HepG2 (cell line): ENCODE measurements around the gene ZNF19. TPM values are rescaled to one million over a fixed set of nuclear protein-coding genes. Genes with fewer than 3 reads are reported as not detected.

Experiments used
- ATAC-seq: fragments of 200-7000 bp; cut with Tn5 transposase; 3 replicates; pipeline ENCODE4 v1.9.1; 2020; ENCODE audit warnings: mild to moderate bottlenecking, moderate library complexity
- BruUV-seq: library from RNA; stranded (reverse); fragments of 400-500 nt; replicated peaks from 2 replicates; lab custom pipeline; 2021; lab: Mats Ljungman, UMichigan
- CTCF ChIA-PET: fragments of 300-600 bp; formaldehyde crosslinking; extraction: SDS; loops from one replicate; lab custom pipeline; 2021; ENCODE audit warnings: low total read pairs, inconsistent platforms, low intra/inter-chr PET ratio; lab: Yijun Ruan, JAX
- POLR2A ChIA-PET: fragments of 350-600 bp; sonication (Branson Sonifier 250); formaldehyde crosslinking; loops from one replicate; lab custom pipeline; 2020; ENCODE audit warnings: antibody characterized with exemption, inconsistent platforms; lab: Yijun Ruan, JAX
- DNase-seq: peaks from one replicate; pipeline ENCODE4 v3.0.0-alpha.2; 2015; ENCODE audit warnings: low spot score
- FAIRE-seq: peaks from 3 replicates; lab custom pipeline; 2011; peaks lifted over from hg19 to GRCh38; lab: Jason Lieb, UNC
- H2AFZ ChIP-seq: one replicate; pipeline ENCODE4 v1.6.1; 2011; ENCODE audit warnings: low read length, inconsistent platforms
- H3K27ac ChIP-seq: fragments of 300-600 bp; 3 replicates; pipeline ENCODE4 v1.8.0; 2011; ENCODE audit warnings: mixed run types, mild to moderate bottlenecking, mixed read lengths, low read length, inconsistent platforms; ENCODE audit not compliant: insufficient read depth; ENCODE audit errors: extremely low read length
- H3K27me3 ChIP-seq, 2 experiments: fragments of 200-600 bp in 1 of 2; 2 replicates in 1 of 2; 3 replicates in 1 of 2; pipeline versions ENCODE4 v1.6.0 to v1.8.0; 2011; ENCODE audit warnings: low read length in 2 of 2, mild to moderate bottlenecking in 2 of 2, moderate library complexity in 2 of 2, inconsistent platforms in 1 of 2; ENCODE audit not compliant: insufficient read depth in 2 of 2, control insufficient read depth in 1 of 2
- H3K36me3 ChIP-seq, 2 experiments: fragments of 200-600 bp in 1 of 2; replicated peaks in 1 of 2; 2 replicates in 1 of 2; 3 replicates in 1 of 2; pipeline versions ENCODE4 v1.5.1 to v1.8.0; 2011; ENCODE audit warnings: low read length in 2 of 2, inconsistent platforms in 1 of 2; ENCODE audit not compliant: insufficient read depth in 2 of 2, control insufficient read depth in 1 of 2
- H3K4me1 ChIP-seq: 2 replicates; pipeline ENCODE4 v1.5.1; 2012; ENCODE audit warnings: low read length, inconsistent platforms; ENCODE audit not compliant: insufficient read depth
- H3K4me2 ChIP-seq: 2 replicates; pipeline ENCODE4 v1.6.0; 2011; ENCODE audit warnings: low read depth, low read length, inconsistent platforms
- H3K4me3 ChIP-seq, 3 experiments: fragments of 200-600 bp in 1 of 3; sonication (generic), shearing (Covaris generic) in 1 of 3; replicated peaks in 1 of 3; 2 replicates each; pipeline ENCODE4 v1.5.1; 2011 to 2016; ENCODE audit warnings: low read length in 3 of 3, inconsistent platforms in 2 of 3, low read depth in 2 of 3, mild to moderate bottlenecking in 2 of 3, control low read depth in 1 of 3, mixed read lengths in 1 of 3; ENCODE audit not compliant: insufficient read depth in 1 of 3
- H3K79me2 ChIP-seq: one replicate; pipeline ENCODE4 v1.6.1; 2011; ENCODE audit warnings: low read length, inconsistent platforms; ENCODE audit not compliant: insufficient read depth
- H3K9ac ChIP-seq: 2 replicates; pipeline ENCODE4 v1.6.0; 2011; ENCODE audit warnings: mild to moderate bottlenecking, low read depth, low read length, inconsistent platforms; ENCODE audit not compliant: insufficient read depth
- H3K9me3 ChIP-seq: 2 replicates; pipeline ENCODE4 v1.5.1; 2012; ENCODE audit warnings: mild to moderate bottlenecking, low read length
- H4K20me1 ChIP-seq: 2 replicates; pipeline ENCODE4 v1.6.0; 2011; ENCODE audit warnings: inconsistent platforms, mild to moderate bottlenecking, low read length, moderate library complexity; ENCODE audit not compliant: insufficient read depth
- ARID2 ChIP-seq: sonication (generic); formaldehyde crosslinking; IDR thresholded peaks from 2 replicates; pipeline ENCODE4 v1.8.1; 2022; ENCODE audit warnings: mild to moderate bottlenecking, missing genetic modification reagents, borderline replicate concordance
- ARNTL ChIP-seq: sonication (generic); formaldehyde crosslinking; IDR thresholded peaks from 2 replicates; pipeline ENCODE4 v1.4.0; 2020; ENCODE audit warnings: mild to moderate bottlenecking, missing genetic modification reagents
- CENPBD1 ChIP-seq: sonication (generic); formaldehyde crosslinking; IDR thresholded peaks from 2 replicates; pipeline ENCODE4 v1.8.0; 2022; ENCODE audit warnings: missing genetic modification reagents, low read depth, mild to moderate bottlenecking, borderline replicate concordance
- CHD4 ChIP-seq: fragments of 200-600 bp; sonication (generic); IDR thresholded peaks from 2 replicates; pipeline ENCODE4 v1.7.0; 2017; ENCODE audit warnings: mild to moderate bottlenecking, low read length, borderline replicate concordance
- LCORL ChIP-seq, 2 experiments: fragments of 450-650 bp in 1 of 2; sonication (generic) in 1 of 2; formaldehyde crosslinking in 1 of 2; IDR thresholded peaks; 2 replicates each; pipeline versions ENCODE4 v1.5.0 to v1.6.1; 2017 to 2020; ENCODE audit warnings: antibody characterized with exemption in 1 of 2, missing genetic modification reagents in 1 of 2
- MXD3 ChIP-seq: IDR thresholded peaks from 2 replicates; pipeline ENCODE4 v1.6.1; 2016; ENCODE audit warnings: mild to moderate bottlenecking, missing biosample characterization, missing genetic modification reagents
- SP2 ChIP-seq: sonication (generic); formaldehyde crosslinking; IDR thresholded peaks from 2 replicates; pipeline ENCODE4 v1.5.1; 2020; ENCODE audit warnings: mild to moderate bottlenecking, missing genetic modification reagents
- STAG1 ChIP-seq: sonication (generic); formaldehyde crosslinking; IDR thresholded peaks from 2 replicates; pipeline ENCODE4 v1.4.0; 2020; ENCODE audit warnings: missing genetic modification reagents
- ZBTB4 ChIP-seq: sonication (generic); formaldehyde crosslinking; IDR thresholded peaks from 2 replicates; pipeline ENCODE4 v1.4.0; 2020; ENCODE audit warnings: missing genetic modification reagents, mild to moderate bottlenecking, borderline replicate concordance
- ZNF205 ChIP-seq: IDR thresholded peaks from 2 replicates; pipeline ENCODE4 v1.6.1; 2018; ENCODE audit warnings: missing biosample characterization, missing genetic modification reagents
- ZNF281 ChIP-seq: sonication (generic); formaldehyde crosslinking; IDR thresholded peaks from 2 replicates; pipeline ENCODE4 v1.4.0; 2020; ENCODE audit warnings: missing genetic modification reagents, borderline replicate concordance
- ZNF350 ChIP-seq: sonication (generic); formaldehyde crosslinking; IDR thresholded peaks from 2 replicates; pipeline ENCODE4 v1.4.0; 2020; ENCODE audit warnings: mild to moderate bottlenecking, low read depth, missing genetic modification reagents, borderline replicate concordance
- WGBS: methylation state at CpG from one replicate; pipeline ENCODE4 v1.1.6; 2017; ENCODE audit warnings: low lambda C conversion rate; 5-methylcytosine and 5-hydroxymethylcytosine counted together
- in situ Hi-C: cut with HindIII; loops from 2 replicates; pipeline ENCODE4 v1.10.0; 2017; ENCODE audit warnings: low pct_unique_long_range_greater_than_20kb; ENCODE audit not compliant: extremely low pct_ligation_motif_present
- intact Hi-C: fragments of 100-400 bp; cut with micrococcal nuclease; formaldehyde crosslinking; loops from one replicate; pipeline ENCODE4 v1.10.0; 2022; ENCODE audit not compliant: unreplicated experiment
- polyA plus RNA-seq, 8 experiments: library from polyadenylated mRNA; depleted of rRNA in 3 of 8; stranded (reverse) in 7 of 8; unstranded in 1 of 8; fragments of >200 nt; fragmentation: Illumina TruSeq in 4 of 8; extraction: Trizol in 4 of 8; gene quantifications; 2 replicates each; pipeline versions ENCODE4 v1.2.1 to v1.2.3, GENCODE V29; 2011 to 2016; ENCODE audit warnings: low read depth in 4 of 8, missing spikeins in 1 of 8, mixed read lengths in 1 of 8; ENCODE audit not compliant: insufficient read depth in 1 of 8
- total RNA-seq, 5 experiments: library from RNA; depleted of rRNA; stranded (reverse); fragments of >200 nt; fragmentation: Illumina TruSeq; extraction: Trizol; gene quantifications; 2 replicates each; pipeline ENCODE4 v1.2.3, GENCODE V29; 2016; ENCODE audit warnings: low read depth in 1 of 5
- TF ChIP-seq, protein P1 (sequence below): IDR thresholded peaks from 2 replicates; pipeline ENCODE4 v1.6.1; 2016; ENCODE audit warnings: low read depth, control low read depth

The ZNF19 gene
- total and polyA plus RNA-seq, 2 of the 13 experiments (the other 11 are each of a cell fraction or from before 2014, with no cell fraction given), result 3.2 to 5.8 TPM

DNA sequence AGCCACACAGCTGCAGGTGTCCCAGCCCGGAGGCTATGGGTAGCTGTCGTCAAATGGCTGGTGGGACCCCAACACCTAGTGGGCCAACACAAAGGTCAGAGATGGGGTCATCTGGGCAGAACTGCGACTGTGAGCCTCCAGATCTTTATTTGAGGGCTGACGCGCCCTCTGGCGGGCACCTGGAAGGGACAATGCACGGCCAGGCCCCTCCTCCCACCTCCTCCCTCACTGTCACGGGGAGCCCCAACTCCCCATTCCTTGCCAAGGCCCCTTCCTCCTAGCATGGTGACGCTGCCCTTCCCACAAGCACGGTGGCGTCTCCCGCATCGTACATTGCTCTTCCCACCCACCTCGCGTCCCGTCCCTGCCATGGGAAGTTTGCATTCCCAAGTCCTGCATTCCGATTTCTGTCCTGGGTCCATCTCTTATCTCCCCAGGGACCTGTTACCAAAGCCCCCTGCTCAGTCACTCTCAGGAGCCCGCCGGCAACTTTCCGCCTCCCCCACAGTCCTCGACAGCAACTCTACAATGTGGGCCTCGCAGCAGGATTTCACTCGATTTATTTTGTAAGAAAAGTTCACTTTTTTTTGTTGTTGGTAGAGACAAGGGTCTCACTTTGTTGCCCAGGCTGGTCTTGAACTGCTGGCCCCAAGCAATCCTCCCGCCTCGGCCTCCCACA lies 48.3 kb downstream of the ZNF19 start:
- peak; percentile 33 for DNase-seq
- Histone ChIP-seq H3K4me3 (no peak overlapping the region), H3K79me2 (no peaks in the 10 kb centered on the region), H3K27me3 (peaks cover 5 to 27% of the 10 kb centered on the region in 2 experiments), H3K36me3 (no peaks in the 10 kb centered on the region), H4K20me1 (no peaks in the 10 kb centered on the region), H3K27ac (no peak overlapping the region), H3K9me3 (no peaks in the 10 kb centered on the region), H3K4me2 (peak overlapping the region; percentile 38; the same call in 1 of the 2 replicates), H3K4me1 (peaks cover 8% of the 10 kb centered on the region), H2AFZ (no peak overlapping the region), H3K9ac (no peak overlapping the region)
- ChIA-PET CTCF (interaction anchor here (0.9 to 3.1 kb wide), 5 partner anchors 14 to 170 kb away, joined by 4 to 53 read pairs (median 9); no protein-coding TSS in a partner anchor), POLR2A (no interaction called here)
- peak; percentile 76 for ATAC-seq
- 39% methylated on average over 25 of the region's 25 CpGs for WGBS
- in situ Hi-C loops, result loop anchor here (10.0 kb wide), 1 partner anchor 54 kb away; no protein-coding TSS in a partner anchor
- intact Hi-C loops, result loop anchor here (1.0 to 2.0 kb wide), 3 partner anchors 14 to 60 kb away; no protein-coding TSS in a partner anchor
- BruUV-seq, result no TSS peak
- peak; percentile 59 for FAIRE-seq
- no peak for TF ChIP-seq LCORL (IDR thresholded peaks at IDR 0.05)
- no peak for TF ChIP-seq LCORL (CRISPR knock-in tag; IDR thresholded peaks at IDR 0.05)
- TF ChIP-seq, protein P1, sequence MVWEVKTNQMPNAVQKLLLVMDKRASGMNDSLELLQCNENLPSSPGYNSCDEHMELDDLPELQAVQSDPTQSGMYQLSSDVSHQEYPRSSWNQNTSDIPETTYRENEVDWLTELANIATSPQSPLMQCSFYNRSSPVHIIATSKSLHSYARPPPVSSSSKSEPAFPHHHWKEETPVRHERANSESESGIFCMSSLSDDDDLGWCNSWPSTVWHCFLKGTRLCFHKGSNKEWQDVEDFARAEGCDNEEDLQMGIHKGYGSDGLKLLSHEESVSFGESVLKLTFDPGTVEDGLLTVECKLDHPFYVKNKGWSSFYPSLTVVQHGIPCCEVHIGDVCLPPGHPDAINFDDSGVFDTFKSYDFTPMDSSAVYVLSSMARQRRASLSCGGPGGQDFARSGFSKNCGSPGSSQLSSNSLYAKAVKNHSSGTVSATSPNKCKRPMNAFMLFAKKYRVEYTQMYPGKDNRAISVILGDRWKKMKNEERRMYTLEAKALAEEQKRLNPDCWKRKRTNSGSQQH, result no peak
- TF ChIP-seq ZNF281, result peak; percentile 69; the same call in 1 of the 2 replicates
- TF ChIP-seq ZBTB4 (CRISPR knock-in tag), result 0 out of 2 replicates have a peak, but pooled peaks have one; percentile 55
- TF ChIP-seq ARID2 (CRISPR knock-in tag), result 0 out of 2 replicates have a peak, but pooled peaks have one; percentile 28
- no peak for TF ChIP-seq ZNF205 (CRISPR knock-in tag)
- peak; percentile 29; the same call in 1 of the 2 replicates for TF ChIP-seq ZNF350
- TF ChIP-seq CENPBD1 (CRISPR knock-in tag), result no peak
- no peak for TF ChIP-seq MXD3
- 0 out of 2 replicates have a peak, but pooled peaks have one; percentile 40 for TF ChIP-seq ARNTL (CRISPR knock-in tag)
- TF ChIP-seq SP2 (CRISPR knock-in tag), result peak; percentile 40
- TF ChIP-seq CHD4, result no peak
- TF ChIP-seq STAG1 (CRISPR knock-in tag), result peak; percentile 64
